NCI-H1105 treated with DMSO at 0.1 percent for 48 hours (cell line): Measurements from ENCODE around the gene CEACAM7.
"Not testable (repeated sequence)": the region's sequence is repeated elsewhere in the genome, so short reads cannot be mapped to it uniquely, and the experiment has no call there.

Experiments
- DNase-seq: peaks from one replicate; lab custom pipeline; 2025; lab: John Stamatoyannopoulos, UW

The CEACAM7 gene

DNA sequence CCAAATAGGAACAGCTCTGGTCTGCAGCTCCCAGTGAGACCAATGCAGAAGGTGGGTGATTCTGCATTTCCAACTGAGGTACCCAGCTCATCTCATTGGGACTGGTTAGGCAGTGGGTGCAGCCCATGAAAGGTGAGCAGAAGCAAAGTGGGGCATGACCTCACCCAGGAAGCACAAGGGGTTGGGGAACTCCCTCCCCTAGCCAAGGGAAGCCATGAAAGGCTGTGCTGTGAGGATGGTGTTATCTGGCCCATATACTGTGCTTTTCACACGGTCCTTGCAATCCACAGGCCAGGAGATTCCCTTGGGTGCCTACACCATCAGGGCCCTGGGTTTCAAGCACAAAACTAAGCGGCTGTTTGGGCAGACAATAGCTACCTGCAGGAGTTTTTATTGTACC lies 31.3 kb downstream of the CEACAM7 start:
- DNase-seq = not testable (repeated sequence)

- DNase-seq = no peak
These were observed 35.8 kb downstream of the CEACAM7 start for GRCh38 chr19:41652250-41652649.

DNA sequence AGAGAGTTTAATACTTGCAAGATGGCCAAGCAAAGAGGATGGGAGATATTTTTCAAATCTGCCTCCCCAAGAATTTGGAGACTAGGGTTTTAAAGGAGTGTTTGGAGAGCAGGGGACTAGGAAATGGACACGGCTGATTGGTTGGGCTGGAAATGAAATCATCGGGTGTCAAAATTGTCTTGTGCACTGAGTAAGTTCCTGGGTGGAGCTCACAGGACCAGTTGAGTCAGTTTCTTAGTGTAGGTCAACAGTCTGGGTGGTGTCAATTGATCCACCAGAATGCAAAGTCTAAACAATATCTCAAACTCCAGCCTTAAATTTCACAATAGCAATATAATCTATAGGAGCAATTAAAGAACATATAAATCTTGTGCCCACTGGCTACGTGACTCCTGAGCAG lies 38.2 kb downstream of the CEACAM7 start:
- no peak for DNase-seq

GRCh38 chr19:41646589-41647204 lies 41.4 kb downstream of the CEACAM7 start:
- DNase-seq = no peak

DNA sequence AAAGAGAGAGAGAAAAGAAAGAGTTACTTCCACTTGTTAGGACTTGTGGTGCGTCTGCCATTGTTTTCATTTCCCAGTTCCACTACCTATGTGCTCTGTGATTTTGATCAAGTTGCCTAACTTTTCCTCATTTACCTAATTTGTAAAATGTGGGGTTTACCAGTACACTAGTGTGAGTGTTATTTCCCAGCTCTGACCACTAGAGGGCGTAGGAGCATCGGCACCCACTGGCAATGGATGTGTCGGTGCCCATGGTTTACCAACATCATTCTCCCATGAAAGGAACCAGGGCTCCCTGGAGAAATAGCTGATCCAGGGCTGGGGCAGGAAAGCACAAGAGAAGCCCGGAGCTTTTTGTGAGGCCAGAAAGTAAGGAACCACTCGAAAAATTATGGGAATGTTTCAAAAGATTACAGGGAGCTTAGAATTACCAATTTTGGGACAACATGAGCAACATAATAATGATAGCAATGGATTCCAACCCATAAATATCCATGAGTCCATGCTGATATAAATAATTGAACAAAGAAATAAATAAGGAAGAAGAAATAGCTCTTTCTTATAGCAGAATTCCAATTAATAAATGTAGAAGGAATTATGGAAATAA lies 46.1 kb downstream of the CEACAM7 start:
- peak; percentile 58 for DNase-seq

- no peak for DNase-seq
These were observed 49.4 kb downstream of the CEACAM7 start for GRCh38 chr19:41638641-41639081.

DNA sequence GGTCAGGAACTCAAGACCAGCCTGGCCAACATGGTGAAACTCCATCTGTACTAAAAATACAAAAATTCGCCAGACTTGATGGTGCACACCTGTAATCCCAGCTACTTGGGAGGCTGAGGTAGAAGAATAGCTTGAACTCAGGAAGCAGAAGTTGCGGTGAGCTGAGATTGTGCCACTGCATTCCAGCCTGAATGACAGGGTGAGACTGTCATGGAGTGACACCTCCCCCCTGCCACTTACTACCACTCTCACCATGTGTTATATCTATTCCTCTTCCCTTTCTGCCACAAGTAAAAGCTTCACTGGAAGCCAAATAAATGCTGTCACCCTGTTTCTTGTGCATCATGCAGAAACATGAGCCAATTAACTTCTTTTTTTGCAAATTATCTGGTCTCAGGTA lies 50.6 kb downstream of the CEACAM7 start:
- no peak for DNase-seq

DNA sequence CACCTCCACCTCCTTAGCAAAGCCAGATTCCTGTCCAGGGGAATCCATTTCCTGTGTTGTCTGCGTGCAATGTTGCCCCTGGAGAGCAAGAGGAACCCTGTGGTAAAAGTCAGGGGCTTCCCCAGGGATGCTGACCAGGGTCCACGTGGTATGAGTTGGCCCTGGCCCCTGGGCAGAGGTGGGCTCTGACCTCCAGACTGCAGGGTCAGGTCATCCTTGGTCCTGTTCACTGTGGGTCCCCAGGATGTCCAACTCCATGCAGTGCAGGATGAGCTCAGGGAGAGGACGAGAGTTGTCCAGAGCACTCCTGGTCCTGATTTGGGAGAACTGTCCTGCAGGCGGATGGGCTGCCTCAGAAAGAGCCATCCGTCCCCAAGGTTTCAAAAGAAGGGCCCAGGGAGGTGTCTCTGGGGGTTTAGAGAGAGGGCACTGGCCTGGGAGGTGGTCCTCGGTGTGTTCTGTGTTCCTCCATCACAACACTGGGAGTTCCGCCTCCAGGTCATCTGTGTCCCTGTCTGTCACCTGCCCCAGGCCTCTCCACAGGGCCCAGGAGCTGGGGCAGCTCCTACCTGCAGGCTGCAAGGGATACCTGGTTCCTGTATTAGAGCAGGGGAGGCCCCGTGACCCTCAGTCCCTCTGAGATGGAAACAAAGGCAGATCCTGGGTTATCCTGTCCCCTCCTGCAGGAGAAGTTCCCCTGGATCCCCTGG lies 59.9 kb downstream of the CEACAM7 start:
- DNase-seq = no peak

DNA sequence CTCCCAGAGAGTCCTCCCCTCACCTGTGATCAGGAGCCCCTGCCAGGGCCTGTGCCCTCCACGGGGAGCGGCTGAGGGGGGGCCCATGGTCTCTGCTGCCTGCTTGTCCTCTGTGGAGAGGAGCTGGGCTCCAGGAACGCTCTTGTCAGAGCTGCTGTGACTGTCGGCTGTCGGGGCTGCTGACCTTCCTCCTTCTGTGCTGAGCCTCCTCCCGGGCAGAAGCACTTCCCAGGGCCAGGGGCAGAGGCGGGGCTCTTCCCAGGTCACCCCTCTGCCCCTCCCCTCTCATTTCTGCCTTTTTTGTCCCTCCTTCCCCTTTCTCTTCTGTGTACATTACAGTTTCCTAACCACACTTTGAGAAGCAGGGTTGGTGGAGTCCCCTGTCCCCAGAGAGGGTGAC lies 61.2 kb downstream of the CEACAM7 start, which contains the start of gene CEACAM4:
TSS of gene CEACAM4 (minus strand) at position 198 of the 400 bp plus-strand sequence. CDS start at position 87, 111 bp downstream.
- DNase-seq = no peak

DNA sequence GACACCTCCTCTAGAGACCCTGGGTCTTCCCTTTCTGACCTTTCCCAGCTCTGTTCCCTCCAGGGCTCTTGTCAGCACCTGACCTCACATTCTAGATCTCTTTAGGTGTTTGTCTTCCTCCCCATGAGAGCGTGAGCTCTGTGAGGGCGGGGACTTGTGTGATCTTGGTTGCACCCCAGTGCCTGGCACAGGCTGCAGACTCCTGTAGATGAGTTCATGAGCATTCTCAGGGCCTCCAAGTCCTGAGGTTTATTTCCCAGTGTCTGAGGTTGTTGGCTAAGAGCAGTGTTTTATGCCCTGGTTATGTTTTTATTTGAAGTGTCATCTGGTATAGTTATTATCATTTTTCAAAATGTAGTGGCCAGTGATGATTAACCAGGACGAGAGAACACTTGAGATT lies 61.8 kb downstream of the CEACAM7 start:
- no peak for DNase-seq

DNA sequence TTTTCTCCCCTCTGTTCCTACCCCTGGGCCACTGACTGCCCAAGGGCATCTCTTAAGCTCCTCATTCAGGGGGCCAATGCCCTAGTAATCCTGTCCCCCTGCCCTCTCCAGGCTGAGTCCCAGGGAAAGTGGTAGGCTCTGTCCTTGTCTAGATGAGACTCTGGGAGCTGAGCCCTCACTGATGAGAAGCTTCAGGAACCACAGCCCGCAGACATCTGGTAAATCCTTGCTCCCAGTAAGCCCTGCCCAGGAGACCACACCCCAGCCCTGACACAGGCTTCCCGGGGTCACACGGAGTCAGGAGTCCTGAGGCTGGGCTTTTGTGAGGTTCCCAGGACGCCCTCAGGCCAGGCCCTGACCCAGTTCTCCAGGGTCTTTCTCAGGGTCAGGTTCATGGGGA lies 63.1 kb downstream of the CEACAM7 start:
- DNase-seq = no peak

DNA sequence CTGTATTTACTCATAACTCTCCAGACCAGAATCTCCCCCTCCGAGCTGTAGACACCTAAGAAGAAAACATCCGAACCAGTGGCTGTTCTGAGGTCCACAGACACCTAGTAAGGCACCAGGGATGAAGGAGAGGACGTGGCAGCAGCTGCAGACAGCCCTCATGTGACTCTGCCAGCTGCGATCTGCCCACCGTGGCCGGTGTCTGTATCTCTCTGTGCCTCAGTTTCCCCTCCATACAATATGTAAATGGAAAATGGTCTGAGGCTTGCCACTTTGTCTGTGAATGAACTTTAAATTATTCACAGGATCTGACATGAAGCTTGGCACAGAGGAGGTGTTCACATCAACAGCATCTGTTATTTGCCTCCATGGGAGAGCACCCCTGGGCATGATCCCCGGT lies 63.6 kb downstream of the CEACAM7 start:
- no peak for DNase-seq

GRCh38 chr19:41623360-41623759 lies 64.7 kb downstream of the CEACAM7 start:
- no peak for DNase-seq
